Activated CD8-positive, alpha-beta T cell treated with anti-CD3 and anti-CD28 coated beads for 36 hours (primary cell): ENCODE results near the gene CKAP2L. TPM values are rescaled to one million over a fixed set of nuclear protein-coding genes. Genes with fewer than 3 reads are reported as not detected.

Experiments used
- ATAC-seq: fragments of 200-7000 bp; cut with Tn5 transposase; one replicate; pipeline ENCODE4 v1.10.0; 2021; ENCODE audit warnings: mild to moderate bottlenecking, moderate library complexity
- CTCF ChIA-PET: fragments of 350-600 bp; sonication (Branson Sonifier 250); formaldehyde crosslinking; loops from one replicate; lab custom pipeline; 2021; ENCODE audit warnings: antibody characterized with exemption; lab: Charles Lee
- POLR2A ChIA-PET: fragments of 350-600 bp; sonication (Branson Sonifier 250); formaldehyde crosslinking; loops from one replicate; lab custom pipeline; 2021; ENCODE audit warnings: antibody characterized with exemption; lab: Charles Lee
- DNase-seq: peaks from one replicate; pipeline ENCODE4 v3.0.0-alpha.2; 2020
- H3K27ac Mint-ChIP-seq: one replicate; pipeline ENCODE4 v1.8.0; 2021; ENCODE audit warnings: mild to moderate bottlenecking, mixed read lengths
- H3K27me3 Mint-ChIP-seq: one replicate; pipeline ENCODE4 v1.8.0; 2021; ENCODE audit warnings: mixed read lengths
- H3K36me3 Mint-ChIP-seq: one replicate; pipeline ENCODE4 v1.8.0; 2021; ENCODE audit warnings: low read depth, mixed read lengths
- H3K4me1 Mint-ChIP-seq: one replicate; pipeline ENCODE4 v1.8.0; 2021; ENCODE audit warnings: low read depth, mixed read lengths
- H3K4me3 Mint-ChIP-seq: one replicate; pipeline ENCODE4 v1.8.0; 2021; ENCODE audit warnings: mild to moderate bottlenecking, moderate library complexity, mixed read lengths
- H3K9me3 Mint-ChIP-seq: one replicate; pipeline ENCODE4 v1.8.0; 2021; ENCODE audit warnings: mixed read lengths
- CTCF ChIP-seq: fragments of 200-600 bp; IDR thresholded peaks from one replicate; pipeline ENCODE4 v1.8.0; 2022; ENCODE audit warnings: antibody characterized with exemption, mild to moderate bottlenecking
- intact Hi-C: fragments of 100-400 bp; cut with micrococcal nuclease; formaldehyde crosslinking; loops from one replicate; pipeline ENCODE4 v1.10.0; 2022
- total RNA-seq, 2 experiments: library from RNA; stranded (reverse); gene quantifications; one replicate each; pipeline ENCODE4 v1.2.3, GENCODE V29; 2021

CKAP2L gene
- total RNA-seq, 2 experiments from 2014 or later: 24.5 to 30.5 TPM

- DNase-seq (no peak), ATAC-seq (no peak)
- H3K4me1 Mint-ChIP-seq: peaks cover 3% of the 10 kb centered on the region
- TF ChIP-seq CTCF: no peak
- ChIA-PET POLR2A (no interaction called here), CTCF (interaction anchor here (1.2 to 10.8 kb wide), 4 partner anchors 12 to 130 kb away, joined by 3 to 291 read pairs (median 128); no protein-coding TSS in a partner anchor)
- H3K4me3 Mint-ChIP-seq: no peak overlapping the region
- intact Hi-C loops: no loop called here
- H3K27ac Mint-ChIP-seq: no peak overlapping the region
- H3K9me3 Mint-ChIP-seq: no peaks in the 10 kb centered on the region
- no peaks in the 10 kb centered on the region for H3K27me3 Mint-ChIP-seq
- H3K36me3 Mint-ChIP-seq: no peaks in the 10 kb centered on the region
These were observed 34.2 kb downstream of the CKAP2L start for GRCh38 chr2:112730216-112730615.

DNA sequence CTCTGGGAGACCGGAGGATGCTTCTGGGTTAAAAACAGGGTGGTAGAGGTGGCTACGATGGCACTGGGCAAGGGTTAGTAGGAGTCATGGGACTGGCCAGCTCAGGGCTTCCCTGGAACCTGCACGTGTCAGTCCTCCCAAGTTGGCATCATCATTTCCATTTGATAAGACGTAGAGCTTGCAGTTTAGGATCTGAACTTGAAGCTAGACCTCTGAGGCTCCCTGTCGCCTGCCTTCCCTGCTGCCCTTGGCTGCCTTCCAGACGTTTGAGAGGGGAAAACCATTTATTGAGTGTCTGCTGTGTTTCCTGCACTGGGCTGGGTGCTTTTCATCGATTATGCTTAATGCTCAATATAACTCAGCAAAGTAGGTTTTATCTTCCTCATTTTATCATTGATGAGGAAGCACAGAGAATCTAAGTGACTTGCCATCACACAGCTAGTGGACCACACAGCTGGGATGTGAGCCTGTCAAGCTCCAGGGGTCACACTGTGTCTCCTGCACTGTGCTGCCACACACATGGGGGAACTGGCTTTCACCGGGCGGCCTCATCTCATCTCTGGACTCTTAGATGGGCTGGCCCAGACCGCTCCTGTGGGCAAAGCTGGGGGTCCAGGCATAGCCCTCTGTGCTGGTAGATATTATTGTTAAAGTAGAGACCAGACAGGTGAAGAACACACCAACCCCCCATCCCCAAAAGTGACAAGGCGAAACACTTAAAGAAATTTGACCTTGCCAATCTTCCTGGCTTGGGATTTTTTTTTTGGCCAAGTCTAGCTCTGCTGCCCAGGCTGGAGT, 35.8 kb downstream of the CKAP2L start:
- Mint-ChIP-seq H3K9me3 (no peaks in the 10 kb centered on the region), H3K36me3 (no peaks in the 10 kb centered on the region), H3K27me3 (no peaks in the 10 kb centered on the region), H3K4me3 (no peak overlapping the region), H3K4me1 (peaks cover 3% of the 10 kb centered on the region), H3K27ac (no peak overlapping the region)
- CTCF ChIA-PET: interaction anchor here (1.0 to 10.8 kb wide), 15 partner anchors 9 to 214 kb away, joined by 3 to 291 read pairs (median 15); partner anchors contain the start of genes CHCHD5 and SLC20A1
- DNase-seq (no peak), ATAC-seq (no peak)
- intact Hi-C loops: no loop called here
- POLR2A ChIA-PET: interaction anchor here (0.6 to 1.0 kb wide), 2 partner anchors 16 to 48 kb away, joined by 3 to 4 read pairs; no protein-coding TSS in a partner anchor
- no peak for TF ChIP-seq CTCF

GRCh38 chr2:112728029-112728362, 36.4 kb downstream of the CKAP2L start:
- ChIA-PET POLR2A (no interaction called here), CTCF (interaction anchor here (1.0 to 10.8 kb wide), 18 partner anchors 10 to 227 kb away, joined by 3 to 291 read pairs (median 9); partner anchors contain the start of genes CHCHD5 and SLC20A1)
- no peak overlapping the region for H3K4me3 Mint-ChIP-seq
- peaks cover 3% of the 10 kb centered on the region for H3K4me1 Mint-ChIP-seq
- intact Hi-C loops: no loop called here
- DNase-seq: no peak
- no peaks in the 10 kb centered on the region for H3K9me3 Mint-ChIP-seq
- no peak for ATAC-seq
- no peaks in the 10 kb centered on the region for H3K36me3 Mint-ChIP-seq
- H3K27me3 Mint-ChIP-seq: no peaks in the 10 kb centered on the region
- H3K27ac Mint-ChIP-seq: no peak overlapping the region
- TF ChIP-seq CTCF: no peak

- intact Hi-C loops: no loop called here
- ChIA-PET POLR2A (interaction anchor here (1.1 kb wide), 2 partner anchors 96 to 101 kb away, joined by 3 to 5 read pairs; no protein-coding TSS in a partner anchor), CTCF (interaction anchor here (0.7 to 10.8 kb wide), 39 partner anchors 9 to 503 kb away, joined by 3 to 291 read pairs (median 7); partner anchors contain the start of genes CHCHD5 and SLC20A1)
- Mint-ChIP-seq H3K4me1 (peaks cover 3% of the 10 kb centered on the region), H3K9me3 (no peaks in the 10 kb centered on the region), H3K27me3 (no peaks in the 10 kb centered on the region), H3K36me3 (no peaks in the 10 kb centered on the region), H3K27ac (no peak overlapping the region), H3K4me3 (no peak overlapping the region)
- DNase-seq (no peak), ATAC-seq (no peak)
- TF ChIP-seq CTCF: no peak
These were observed 37.0 kb downstream of the CKAP2L start for GRCh38 chr2:112727276-112728028.
